Prostate gland (tissue), 2 donors: ENCODE results near the gene FRMPD1.

ENCODE experiments used
- POLR2A ChIP-seq: fragments of 450-650 bp; IDR thresholded peaks from one replicate; pipeline ENCODE4 v1.6.1; 2016; ENCODE audit warnings: antibody characterized with exemption, mild to moderate bottlenecking
- POLR2AphosphoS5 ChIP-seq: sonication (generic); formaldehyde crosslinking; IDR thresholded peaks from one replicate; pipeline ENCODE4 v1.6.1; 2017; ENCODE audit warnings: antibody characterized with exemption
- TF ChIP-seq, protein P1 (sequence below), 4 experiments: fragments of 200-600 bp in 2 of 4; fragments of 450-650 bp in 2 of 4; sonication (generic) in 2 of 4; IDR thresholded peaks; 1 replicate in 3 of 4; 2 replicates in 1 of 4; pipeline ENCODE4 v1.5.1; 2016 to 2019; ENCODE audit warnings: antibody characterized with exemption in 4 of 4, mild to moderate bottlenecking in 2 of 4, moderate library complexity in 2 of 4

DNA sequence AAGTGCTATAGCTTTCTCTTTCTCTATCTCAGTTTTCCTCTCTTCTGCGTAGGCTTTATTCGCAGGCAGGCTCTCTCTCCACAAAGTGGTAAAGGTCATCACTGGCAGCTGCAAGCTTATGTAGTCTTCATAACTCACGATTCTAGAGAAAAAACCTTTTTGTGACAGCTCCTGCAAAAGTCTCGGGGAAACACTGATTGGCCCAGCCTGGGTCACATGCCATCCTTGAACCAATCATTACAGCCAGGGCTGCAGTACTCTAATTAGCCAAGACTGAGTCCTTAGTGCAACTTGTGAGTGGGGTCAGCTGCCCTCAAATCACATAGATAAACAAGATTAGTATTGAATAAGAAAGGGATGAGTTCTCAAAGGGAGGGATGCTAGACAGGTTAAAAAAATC is 18.3 kb upstream of the FRMPD1 start:
- TF ChIP-seq, protein P1, sequence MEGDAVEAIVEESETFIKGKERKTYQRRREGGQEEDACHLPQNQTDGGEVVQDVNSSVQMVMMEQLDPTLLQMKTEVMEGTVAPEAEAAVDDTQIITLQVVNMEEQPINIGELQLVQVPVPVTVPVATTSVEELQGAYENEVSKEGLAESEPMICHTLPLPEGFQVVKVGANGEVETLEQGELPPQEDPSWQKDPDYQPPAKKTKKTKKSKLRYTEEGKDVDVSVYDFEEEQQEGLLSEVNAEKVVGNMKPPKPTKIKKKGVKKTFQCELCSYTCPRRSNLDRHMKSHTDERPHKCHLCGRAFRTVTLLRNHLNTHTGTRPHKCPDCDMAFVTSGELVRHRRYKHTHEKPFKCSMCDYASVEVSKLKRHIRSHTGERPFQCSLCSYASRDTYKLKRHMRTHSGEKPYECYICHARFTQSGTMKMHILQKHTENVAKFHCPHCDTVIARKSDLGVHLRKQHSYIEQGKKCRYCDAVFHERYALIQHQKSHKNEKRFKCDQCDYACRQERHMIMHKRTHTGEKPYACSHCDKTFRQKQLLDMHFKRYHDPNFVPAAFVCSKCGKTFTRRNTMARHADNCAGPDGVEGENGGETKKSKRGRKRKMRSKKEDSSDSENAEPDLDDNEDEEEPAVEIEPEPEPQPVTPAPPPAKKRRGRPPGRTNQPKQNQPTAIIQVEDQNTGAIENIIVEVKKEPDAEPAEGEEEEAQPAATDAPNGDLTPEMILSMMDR (IDR thresholded peaks at IDR 0.05) = no peak
- no peak for TF ChIP-seq POLR2AphosphoS5
- no peak for TF ChIP-seq POLR2A
